ENCODE data around the gene NDUFA7. TPM values are rescaled to one million over a fixed set of nuclear protein-coding genes. Genes with fewer than 3 reads are reported as not detected.
A peak's percentile ranks its signal among the peaks of the same experiment; 100 is the strongest.

The NDUFA7 gene
- total and polyA plus RNA-seq, 2 of the 13 experiments (the other 11 are each of a cell fraction or from before 2014, with no cell fraction given) = 64.5 to 71.5 TPM

DNA sequence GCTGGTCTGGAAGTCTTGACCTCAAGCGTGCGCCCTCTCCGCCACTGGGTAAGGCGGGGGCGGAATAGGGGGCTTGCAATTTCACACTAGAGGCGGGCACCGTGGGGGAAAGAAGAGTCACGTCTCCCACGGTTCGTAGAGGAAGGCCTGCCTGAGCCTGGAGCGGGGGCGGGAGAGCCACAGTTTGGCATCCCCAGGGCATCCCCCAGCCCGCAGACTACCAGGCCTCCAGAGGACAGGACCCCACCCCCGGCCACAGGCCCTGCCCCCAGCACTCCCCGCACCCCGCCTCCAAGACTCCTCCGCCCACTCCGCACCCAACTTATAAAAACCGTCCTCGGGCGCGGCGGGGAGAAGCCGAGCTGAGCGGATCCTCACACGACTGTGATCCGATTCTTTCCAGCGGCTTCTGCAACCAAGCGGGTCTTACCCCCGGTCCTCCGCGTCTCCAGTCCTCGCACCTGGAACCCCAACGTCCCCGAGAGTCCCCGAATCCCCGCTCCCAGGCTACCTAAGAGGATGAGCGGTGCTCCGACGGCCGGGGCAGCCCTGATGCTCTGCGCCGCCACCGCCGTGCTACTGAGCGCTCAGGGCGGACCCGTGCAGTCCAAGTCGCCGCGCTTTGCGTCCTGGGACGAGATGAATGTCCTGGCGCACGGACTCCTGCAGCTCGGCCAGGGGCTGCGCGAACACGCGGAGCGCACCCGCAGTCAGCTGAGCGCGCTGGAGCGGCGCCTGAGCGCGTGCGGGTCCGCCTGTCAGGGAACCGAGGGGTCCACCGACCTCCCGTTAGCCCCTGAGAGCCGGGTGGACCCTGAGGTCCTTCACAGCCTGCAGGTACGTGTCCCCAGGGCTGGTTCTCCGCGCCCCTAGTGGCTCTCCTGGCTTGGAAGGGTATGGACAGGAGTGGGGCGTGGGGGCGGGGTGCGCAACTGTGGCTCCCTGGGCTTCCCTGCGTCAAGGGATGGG, 42.9 kb upstream of the NDUFA7 start, which contains the start of gene ANGPTL4 (continued):
- TF ChIP-seq, protein P1, sequence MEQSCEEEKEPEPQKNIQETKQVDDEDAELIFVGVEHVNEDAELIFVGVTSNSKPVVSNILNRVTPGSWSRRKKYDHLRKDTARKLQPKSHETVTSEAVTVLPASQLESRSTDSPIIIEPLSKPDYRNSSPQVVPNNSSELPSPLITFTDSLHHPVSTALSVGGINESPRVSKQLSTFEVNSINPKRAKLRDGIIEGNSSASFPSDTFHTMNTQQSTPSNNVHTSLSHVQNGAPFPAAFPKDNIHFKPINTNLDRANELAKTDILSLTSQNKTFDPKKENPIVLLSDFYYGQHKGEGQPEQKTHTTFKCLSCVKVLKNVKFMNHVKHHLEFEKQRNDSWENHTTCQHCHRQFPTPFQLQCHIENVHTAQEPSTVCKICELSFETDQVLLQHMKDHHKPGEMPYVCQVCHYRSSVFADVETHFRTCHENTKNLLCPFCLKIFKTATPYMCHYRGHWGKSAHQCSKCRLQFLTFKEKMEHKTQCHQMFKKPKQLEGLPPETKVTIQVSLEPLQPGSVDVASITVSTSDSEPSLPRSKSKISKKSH (CRISPR knock-in tag; IDR thresholded peaks at IDR 0.05; ENCODE audit: borderline replicate concordance) = peak; percentile 66; the same call in 1 of the 2 replicates
- TF ChIP-seq, protein P2, sequence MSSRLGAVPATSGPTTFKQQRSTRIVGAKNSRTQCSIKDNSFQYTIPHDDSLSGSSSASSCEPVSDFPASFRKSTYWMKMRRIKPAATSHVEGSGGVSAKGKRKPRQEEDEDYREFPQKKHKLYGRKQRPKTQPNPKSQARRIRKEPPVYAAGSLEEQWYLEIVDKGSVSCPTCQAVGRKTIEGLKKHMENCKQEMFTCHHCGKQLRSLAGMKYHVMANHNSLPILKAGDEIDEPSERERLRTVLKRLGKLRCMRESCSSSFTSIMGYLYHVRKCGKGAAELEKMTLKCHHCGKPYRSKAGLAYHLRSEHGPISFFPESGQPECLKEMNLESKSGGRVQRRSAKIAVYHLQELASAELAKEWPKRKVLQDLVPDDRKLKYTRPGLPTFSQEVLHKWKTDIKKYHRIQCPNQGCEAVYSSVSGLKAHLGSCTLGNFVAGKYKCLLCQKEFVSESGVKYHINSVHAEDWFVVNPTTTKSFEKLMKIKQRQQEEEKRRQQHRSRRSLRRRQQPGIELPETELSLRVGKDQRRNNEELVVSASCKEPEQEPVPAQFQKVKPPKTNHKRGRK (CRISPR knock-in tag; IDR thresholded peaks at IDR 0.05) = no peak
- TF ChIP-seq, protein P3, sequence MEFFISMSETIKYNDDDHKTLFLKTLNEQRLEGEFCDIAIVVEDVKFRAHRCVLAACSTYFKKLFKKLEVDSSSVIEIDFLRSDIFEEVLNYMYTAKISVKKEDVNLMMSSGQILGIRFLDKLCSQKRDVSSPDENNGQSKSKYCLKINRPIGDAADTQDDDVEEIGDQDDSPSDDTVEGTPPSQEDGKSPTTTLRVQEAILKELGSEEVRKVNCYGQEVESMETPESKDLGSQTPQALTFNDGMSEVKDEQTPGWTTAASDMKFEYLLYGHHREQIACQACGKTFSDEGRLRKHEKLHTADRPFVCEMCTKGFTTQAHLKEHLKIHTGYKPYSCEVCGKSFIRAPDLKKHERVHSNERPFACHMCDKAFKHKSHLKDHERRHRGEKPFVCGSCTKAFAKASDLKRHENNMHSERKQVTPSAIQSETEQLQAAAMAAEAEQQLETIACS (CRISPR knock-in tag; IDR thresholded peaks at IDR 0.05) = no peak
- no peak for TF ChIP-seq ZNF841 (CRISPR knock-in tag; IDR thresholded peaks at IDR 0.05; ENCODE audit: borderline replicate concordance)
- TF ChIP-seq, protein P4, sequence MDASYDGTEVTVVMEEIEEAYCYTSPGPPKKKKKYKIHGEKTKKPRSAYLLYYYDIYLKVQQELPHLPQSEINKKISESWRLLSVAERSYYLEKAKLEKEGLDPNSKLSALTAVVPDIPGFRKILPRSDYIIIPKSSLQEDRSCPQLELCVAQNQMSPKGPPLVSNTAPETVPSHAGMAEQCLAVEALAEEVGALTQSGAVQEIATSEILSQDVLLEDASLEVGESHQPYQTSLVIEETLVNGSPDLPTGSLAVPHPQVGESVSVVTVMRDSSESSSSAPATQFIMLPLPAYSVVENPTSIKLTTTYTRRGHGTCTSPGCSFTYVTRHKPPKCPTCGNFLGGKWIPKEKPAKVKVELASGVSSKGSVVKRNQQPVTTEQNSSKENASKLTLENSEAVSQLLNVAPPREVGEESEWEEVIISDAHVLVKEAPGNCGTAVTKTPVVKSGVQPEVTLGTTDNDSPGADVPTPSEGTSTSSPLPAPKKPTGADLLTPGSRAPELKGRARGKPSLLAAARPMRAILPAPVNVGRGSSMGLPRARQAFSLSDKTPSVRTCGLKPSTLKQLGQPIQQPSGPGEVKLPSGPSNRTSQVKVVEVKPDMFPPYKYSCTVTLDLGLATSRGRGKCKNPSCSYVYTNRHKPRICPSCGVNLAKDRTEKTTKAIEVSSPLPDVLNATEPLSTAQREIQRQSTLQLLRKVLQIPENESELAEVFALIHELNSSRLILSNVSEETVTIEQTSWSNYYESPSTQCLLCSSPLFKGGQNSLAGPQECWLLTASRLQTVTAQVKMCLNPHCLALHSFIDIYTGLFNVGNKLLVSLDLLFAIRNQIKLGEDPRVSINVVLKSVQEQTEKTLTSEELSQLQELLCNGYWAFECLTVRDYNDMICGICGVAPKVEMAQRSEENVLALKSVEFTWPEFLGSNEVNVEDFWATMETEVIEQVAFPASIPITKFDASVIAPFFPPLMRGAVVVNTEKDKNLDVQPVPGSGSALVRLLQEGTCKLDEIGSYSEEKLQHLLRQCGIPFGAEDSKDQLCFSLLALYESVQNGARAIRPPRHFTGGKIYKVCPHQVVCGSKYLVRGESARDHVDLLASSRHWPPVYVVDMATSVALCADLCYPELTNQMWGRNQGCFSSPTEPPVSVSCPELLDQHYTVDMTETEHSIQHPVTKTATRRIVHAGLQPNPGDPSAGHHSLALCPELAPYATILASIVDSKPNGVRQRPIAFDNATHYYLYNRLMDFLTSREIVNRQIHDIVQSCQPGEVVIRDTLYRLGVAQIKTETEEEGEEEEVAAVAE (CRISPR knock-in tag; IDR thresholded peaks at IDR 0.05; ENCODE audit: borderline replicate concordance) = no peak; the same call in 1 of the 2 replicates
- 0 out of 2 replicates have a peak, but pooled peaks have one; percentile 59 for TF ChIP-seq GTF3A (CRISPR knock-in tag; conservative IDR thresholded peaks at IDR 0.05)
- no peak for TF ChIP-seq CHD2 (IDR thresholded peaks at IDR 0.05; ENCODE audit: low read depth, low read length)
- TF ChIP-seq, protein P5, sequence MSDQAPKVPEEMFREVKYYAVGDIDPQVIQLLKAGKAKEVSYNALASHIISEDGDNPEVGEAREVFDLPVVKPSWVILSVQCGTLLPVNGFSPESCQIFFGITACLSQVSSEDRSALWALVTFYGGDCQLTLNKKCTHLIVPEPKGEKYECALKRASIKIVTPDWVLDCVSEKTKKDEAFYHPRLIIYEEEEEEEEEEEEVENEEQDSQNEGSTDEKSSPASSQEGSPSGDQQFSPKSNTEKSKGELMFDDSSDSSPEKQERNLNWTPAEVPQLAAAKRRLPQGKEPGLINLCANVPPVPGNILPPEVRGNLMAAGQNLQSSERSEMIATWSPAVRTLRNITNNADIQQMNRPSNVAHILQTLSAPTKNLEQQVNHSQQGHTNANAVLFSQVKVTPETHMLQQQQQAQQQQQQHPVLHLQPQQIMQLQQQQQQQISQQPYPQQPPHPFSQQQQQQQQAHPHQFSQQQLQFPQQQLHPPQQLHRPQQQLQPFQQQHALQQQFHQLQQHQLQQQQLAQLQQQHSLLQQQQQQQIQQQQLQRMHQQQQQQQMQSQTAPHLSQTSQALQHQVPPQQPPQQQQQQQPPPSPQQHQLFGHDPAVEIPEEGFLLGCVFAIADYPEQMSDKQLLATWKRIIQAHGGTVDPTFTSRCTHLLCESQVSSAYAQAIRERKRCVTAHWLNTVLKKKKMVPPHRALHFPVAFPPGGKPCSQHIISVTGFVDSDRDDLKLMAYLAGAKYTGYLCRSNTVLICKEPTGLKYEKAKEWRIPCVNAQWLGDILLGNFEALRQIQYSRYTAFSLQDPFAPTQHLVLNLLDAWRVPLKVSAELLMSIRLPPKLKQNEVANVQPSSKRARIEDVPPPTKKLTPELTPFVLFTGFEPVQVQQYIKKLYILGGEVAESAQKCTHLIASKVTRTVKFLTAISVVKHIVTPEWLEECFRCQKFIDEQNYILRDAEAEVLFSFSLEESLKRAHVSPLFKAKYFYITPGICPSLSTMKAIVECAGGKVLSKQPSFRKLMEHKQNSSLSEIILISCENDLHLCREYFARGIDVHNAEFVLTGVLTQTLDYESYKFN (CRISPR knock-in tag; conservative IDR thresholded peaks at IDR 0.05) = peak; percentile 27; the same call in 1 of the 2 replicates
- TF ChIP-seq ZNF317 (CRISPR knock-in tag; IDR thresholded peaks at IDR 0.05) = no peak
- TF ChIP-seq ZNF383 (CRISPR knock-in tag; IDR thresholded peaks at IDR 0.05; ENCODE audit: borderline replicate concordance) = no peak
- no peak for TF ChIP-seq ZNF33A (CRISPR knock-in tag; IDR thresholded peaks at IDR 0.05; ENCODE audit: borderline replicate concordance)
- no peak for TF ChIP-seq ZNF562 (CRISPR knock-in tag; IDR thresholded peaks at IDR 0.05; ENCODE audit: borderline replicate concordance)
- no peak for TF ChIP-seq ISX (CRISPR knock-in tag; conservative IDR thresholded peaks at IDR 0.05)
- TF ChIP-seq ZMAT3 (CRISPR knock-in tag; conservative IDR thresholded peaks at IDR 0.05) = no peak
- TF ChIP-seq HDAC2 (CRISPR knock-in tag; IDR thresholded peaks at IDR 0.05) = no peak

Measured in HepG2 (cell line).